Activated effector memory CD4-positive, alpha-beta T cell treated with anti-CD3 and anti-CD28 coated beads, Interleukin-2, amount 50 U/mL, for 16 hours (primary cell): ENCODE results near the gene PLEKHA6.

Experiments
- DNase-seq: peaks from one replicate; pipeline ENCODE4 v3.0.0-alpha.2; 2020

Gene PLEKHA6, protein sequence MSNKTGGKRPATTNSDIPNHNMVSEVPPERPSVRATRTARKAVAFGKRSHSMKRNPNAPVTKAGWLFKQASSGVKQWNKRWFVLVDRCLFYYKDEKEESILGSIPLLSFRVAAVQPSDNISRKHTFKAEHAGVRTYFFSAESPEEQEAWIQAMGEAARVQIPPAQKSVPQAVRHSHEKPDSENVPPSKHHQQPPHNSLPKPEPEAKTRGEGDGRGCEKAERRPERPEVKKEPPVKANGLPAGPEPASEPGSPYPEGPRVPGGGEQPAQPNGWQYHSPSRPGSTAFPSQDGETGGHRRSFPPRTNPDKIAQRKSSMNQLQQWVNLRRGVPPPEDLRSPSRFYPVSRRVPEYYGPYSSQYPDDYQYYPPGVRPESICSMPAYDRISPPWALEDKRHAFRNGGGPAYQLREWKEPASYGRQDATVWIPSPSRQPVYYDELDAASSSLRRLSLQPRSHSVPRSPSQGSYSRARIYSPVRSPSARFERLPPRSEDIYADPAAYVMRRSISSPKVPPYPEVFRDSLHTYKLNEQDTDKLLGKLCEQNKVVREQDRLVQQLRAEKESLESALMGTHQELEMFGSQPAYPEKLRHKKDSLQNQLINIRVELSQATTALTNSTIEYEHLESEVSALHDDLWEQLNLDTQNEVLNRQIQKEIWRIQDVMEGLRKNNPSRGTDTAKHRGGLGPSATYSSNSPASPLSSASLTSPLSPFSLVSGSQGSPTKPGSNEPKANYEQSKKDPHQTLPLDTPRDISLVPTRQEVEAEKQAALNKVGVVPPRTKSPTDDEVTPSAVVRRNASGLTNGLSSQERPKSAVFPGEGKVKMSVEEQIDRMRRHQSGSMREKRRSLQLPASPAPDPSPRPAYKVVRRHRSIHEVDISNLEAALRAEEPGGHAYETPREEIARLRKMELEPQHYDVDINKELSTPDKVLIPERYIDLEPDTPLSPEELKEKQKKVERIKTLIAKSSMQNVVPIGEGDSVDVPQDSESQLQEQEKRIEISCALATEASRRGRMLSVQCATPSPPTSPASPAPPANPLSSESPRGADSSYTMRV

DNA sequence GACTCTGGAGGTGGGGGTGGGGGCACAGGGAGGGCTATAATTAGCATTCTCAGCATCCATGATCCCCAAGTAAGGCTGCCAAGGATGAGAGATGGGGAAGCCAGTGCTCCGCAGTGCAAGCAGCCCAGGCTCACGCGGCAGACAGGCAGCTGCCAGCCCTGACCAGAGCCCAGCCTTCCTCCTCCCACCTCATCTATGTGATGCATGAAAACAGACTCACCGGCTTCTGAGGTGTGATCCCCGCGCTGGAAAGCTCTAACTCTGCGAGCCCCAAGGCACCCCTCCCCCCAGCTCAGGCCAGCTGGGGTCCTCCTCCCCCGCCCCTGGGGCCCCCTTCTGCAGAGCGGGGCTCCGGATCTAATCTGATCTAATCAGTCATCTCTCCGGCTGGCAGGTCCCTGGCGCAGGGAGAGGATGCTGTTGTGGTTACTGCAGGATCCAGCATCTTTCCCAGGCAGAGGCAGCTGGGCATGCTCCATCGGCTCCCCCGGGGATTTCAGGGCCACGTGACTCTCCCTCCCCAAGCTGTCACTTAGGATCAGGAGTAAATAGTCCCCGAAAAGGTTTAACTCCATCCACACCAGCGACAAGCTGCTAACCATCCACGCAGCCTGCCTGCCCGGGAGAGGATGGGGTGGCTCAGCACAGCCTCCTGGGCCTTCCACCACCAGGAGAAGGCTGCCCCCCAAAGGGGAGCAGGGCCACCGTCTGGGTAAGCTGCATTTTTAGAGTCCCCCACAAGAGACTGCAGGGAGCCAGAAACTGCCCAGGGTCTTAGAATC is at the start of gene PLEKHA6:
PLEKHA6 (minus strand) TSS at position 456 of the 782 bp plus-strand sequence. CDS start 86,202 bp downstream, outside the sequence.
- DNase-seq, result no peak

- no peak for DNase-seq
These were observed 49.4 kb upstream of the PLEKHA6 start for GRCh38 chr1:204409123-204409522.

GRCh38 chr1:204408602-204409001 is 48.9 kb upstream of the PLEKHA6 start:
- no peak for DNase-seq

- peak; percentile 74 for DNase-seq
These were observed 48.4 kb upstream of the PLEKHA6 start for GRCh38 chr1:204408074-204408507.

DNA sequence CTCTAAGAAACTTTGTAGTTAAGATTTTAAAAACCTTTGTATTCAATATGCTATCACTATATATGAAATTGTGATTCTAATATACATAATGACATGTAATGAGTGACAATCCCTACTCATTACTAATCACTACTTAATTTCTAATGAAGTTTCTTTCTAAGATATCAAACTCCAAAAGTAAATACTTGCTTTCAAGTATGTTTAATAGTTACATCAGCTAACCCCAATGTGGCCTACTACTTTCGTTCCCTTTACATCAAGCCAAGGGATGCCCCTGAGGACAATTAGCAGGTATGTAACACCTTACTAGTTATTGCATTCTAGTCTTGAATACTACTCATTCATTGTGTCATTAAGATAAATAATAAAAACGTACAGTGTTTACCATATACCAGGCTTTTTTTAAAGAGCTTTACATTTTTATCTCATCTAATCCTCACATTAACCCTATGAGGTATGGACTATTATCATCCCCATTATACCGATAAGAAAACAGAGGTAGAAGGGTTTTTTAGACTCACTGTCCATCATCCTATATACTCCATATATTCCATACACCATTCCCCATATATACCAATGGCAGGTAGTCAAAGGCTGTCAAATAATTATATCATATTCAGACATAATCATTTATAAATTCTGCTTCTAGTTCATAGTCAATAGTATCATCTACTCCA is 47.7 kb upstream of the PLEKHA6 start:
- no peak for DNase-seq

- no peak for DNase-seq
These were observed 46.9 kb upstream of the PLEKHA6 start for GRCh38 chr1:204406621-204407020.

GRCh38 chr1:204405988-204406387 is 46.3 kb upstream of the PLEKHA6 start:
- DNase-seq, result no peak

GRCh38 chr1:204404629-204405028 is 44.9 kb upstream of the PLEKHA6 start:
- no peak for DNase-seq

GRCh38 chr1:204402391-204402790 is 42.7 kb upstream of the PLEKHA6 start:
- no peak for DNase-seq

- no peak for DNase-seq
These were observed 42.0 kb upstream of the PLEKHA6 start for GRCh38 chr1:204401730-204402129.

GRCh38 chr1:204400882-204401510 is 41.3 kb upstream of the PLEKHA6 start:
- DNase-seq, result no peak

- peak; percentile 77 for DNase-seq
These were observed 38.7 kb upstream of the PLEKHA6 start for GRCh38 chr1:204398197-204399125.

- no peak for DNase-seq
These were observed 36.4 kb upstream of the PLEKHA6 start for GRCh38 chr1:204396015-204396583.

DNA sequence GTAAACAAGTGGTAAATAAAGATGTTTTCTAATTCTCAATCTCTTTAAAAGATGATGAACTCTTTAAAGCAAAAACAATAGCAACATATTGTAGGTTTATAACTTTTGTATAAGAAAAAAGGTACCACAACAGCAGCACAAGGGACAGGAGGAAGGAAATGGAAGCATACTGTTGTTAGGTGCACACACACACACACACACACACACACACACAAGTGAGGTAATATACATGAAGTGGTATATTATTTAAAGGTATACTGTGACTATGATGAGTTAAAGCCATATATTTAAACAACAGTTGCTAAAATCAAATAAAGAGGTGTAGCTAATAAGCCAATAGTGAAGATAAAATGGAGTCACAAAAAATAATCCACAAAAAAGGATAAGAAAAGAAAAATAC is 31.9 kb upstream of the PLEKHA6 start:
- no peak for DNase-seq

GRCh38 chr1:204390751-204391466 is 31.2 kb upstream of the PLEKHA6 start:
- no peak for DNase-seq

DNA sequence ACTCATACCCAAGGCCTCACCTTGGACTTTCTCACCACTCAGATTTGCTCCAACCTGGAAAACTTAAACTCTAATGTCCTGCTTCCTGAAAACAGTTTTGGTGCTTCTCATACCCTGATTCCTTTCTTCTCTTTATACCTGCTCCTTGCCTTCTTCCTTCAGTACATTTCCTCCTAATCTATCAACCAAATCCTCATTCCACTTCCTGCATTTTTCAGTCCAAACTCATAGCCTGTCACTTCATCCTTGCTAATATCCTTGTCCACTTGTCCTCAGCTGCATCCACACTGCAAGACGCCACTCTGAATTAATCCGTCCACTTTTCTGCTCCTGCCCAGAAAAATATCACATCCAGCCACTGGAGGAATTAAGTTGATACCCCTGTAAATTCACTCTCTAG is 26.0 kb upstream of the PLEKHA6 start:
- no peak for DNase-seq

- no peak for DNase-seq
These were observed 25.1 kb upstream of the PLEKHA6 start for GRCh38 chr1:204384636-204385352.

GRCh38 chr1:204383163-204383904 is 23.6 kb upstream of the PLEKHA6 start:
- DNase-seq, result no peak
